Measurements from ENCODE around the gene SBSN. TPM values are rescaled to one million over a fixed set of nuclear protein-coding genes. Genes with fewer than 3 reads are reported as not detected.

Gene SBSN
- total and polyA plus RNA-seq, 4 donors, result not detected

GRCh38 chr19:35545855-35546381, 17.8 kb upstream of the SBSN start (continued):
- no peak for TF ChIP-seq REST (IDR thresholded peaks at IDR 0.05)

GRCh38 chr19:35545001-35545854, 17.1 kb upstream of the SBSN start, which contains the start of gene TMEM147:
Gene TMEM147, plus strand, starts transcription at chr19:35545626. Its CDS starts 114 bp downstream, at chr19:35545740.
- H3K36me3 ChIP-seq (ENCODE audit: control insufficient read depth in 4 of 4, insufficient read depth in 3 of 4, low read depth in 1 of 4, low read length in 3 of 4), result no peaks in the 10 kb centered on the region
- peak within 1 kb of the TSS; percentile 76 to 90 for H3K9ac ChIP-seq (ENCODE audit: low read depth in 1 of 2, low read length in 2 of 2)
- DNase-seq (ENCODE audit: low spot score), result peak; percentile 86
- no peaks in the 10 kb centered on the region for H3K9me3 ChIP-seq (ENCODE audit: control insufficient read depth in 4 of 4, low read length in 3 of 4)
- peak within 1 kb of the TSS; percentile 69 to 70 for H3K27ac ChIP-seq (ENCODE audit: low read depth in 1 of 2, low read length in 2 of 2)
- H3K27me3 ChIP-seq (ENCODE audit: control insufficient read depth in 4 of 4, insufficient read depth in 4 of 4, low read length in 3 of 4), result no peaks in the 10 kb centered on the region
- WGBS, result under 1% methylated on average over 85 of the region's 85 CpGs
- peaks cover 0 to 20% (median 14%) of the 10 kb centered on the region in 4 donors for H3K4me1 ChIP-seq (ENCODE audit: control insufficient read depth in 4 of 4, insufficient read depth in 4 of 4, low read length in 3 of 4)
- TF ChIP-seq SP1 (IDR thresholded peaks at IDR 0.05) (peak; percentile 13), TAF1 (conservative IDR thresholded peaks at IDR 0.05) (no peak), GABPA (IDR thresholded peaks at IDR 0.05 in 1 of 2, conservative IDR thresholded peaks at IDR 0.05 in 1 of 2) (peak in 1 of 2 donors; percentile 85), NR2F2 (IDR thresholded peaks at IDR 0.05) (no peak), YY1 (IDR thresholded peaks at IDR 0.05) (peak; percentile 77), RAD21 (IDR thresholded peaks at IDR 0.05) (peak in 1 of 2 donors; percentile 5)
- H3K4me3 ChIP-seq (ENCODE audit: low read depth in 1 of 3, low read length in 3 of 3), result peak within 1 kb of the TSS; percentile 83 to 88 (median 85)

GRCh38 chr19:35544110-35544802, 16.1 kb upstream of the SBSN start:
- Histone ChIP-seq H3K27ac (ENCODE audit: low read depth in 1 of 2, low read length in 2 of 2) (no peak overlapping the region), H3K9ac (ENCODE audit: low read depth in 1 of 2, low read length in 2 of 2) (no peak overlapping the region), H3K4me1 (ENCODE audit: control insufficient read depth in 4 of 4, insufficient read depth in 4 of 4, low read length in 3 of 4) (peaks cover 0 to 20% (median 14%) of the 10 kb centered on the region in 4 donors), H3K4me3 (ENCODE audit: low read depth in 1 of 3, low read length in 3 of 3) (peak overlapping the region; percentile 83 to 88 (median 85)), H3K9me3 (ENCODE audit: control insufficient read depth in 4 of 4, low read length in 3 of 4) (no peaks in the 10 kb centered on the region), H3K36me3 (ENCODE audit: control insufficient read depth in 4 of 4, insufficient read depth in 3 of 4, low read depth in 1 of 4, low read length in 3 of 4) (no peaks in the 10 kb centered on the region), H3K27me3 (ENCODE audit: control insufficient read depth in 4 of 4, insufficient read depth in 4 of 4, low read length in 3 of 4) (no peaks in the 10 kb centered on the region)
- WGBS, result 89% methylated on average over 3 of the region's 3 CpGs
- no peak for DNase-seq (ENCODE audit: low spot score)
- TF ChIP-seq HNF4G (IDR thresholded peaks at IDR 0.05), result no peak
- no peak for TF ChIP-seq ZBTB33 (IDR thresholded peaks at IDR 0.05)
- TF ChIP-seq GABPA (IDR thresholded peaks at IDR 0.05 in 1 of 2, conservative IDR thresholded peaks at IDR 0.05 in 1 of 2), result no peak
- TF ChIP-seq YY1 (IDR thresholded peaks at IDR 0.05), result no peak
- no peak for TF ChIP-seq CTCF (IDR thresholded peaks at IDR 0.05; ENCODE audit: low read depth, low read length, missing input control)
- no peak for TF ChIP-seq MAX (IDR thresholded peaks at IDR 0.05)
- no peak for TF ChIP-seq HNF4A (conservative IDR thresholded peaks at IDR 0.05)
- TF ChIP-seq FOXA1 (IDR thresholded peaks at IDR 0.05), result no peak
- TF ChIP-seq NR2F2 (IDR thresholded peaks at IDR 0.05), result no peak
- TF ChIP-seq EGR1 (IDR thresholded peaks at IDR 0.05; ENCODE audit: low read depth in 2 of 2), result no peak
- no peak for TF ChIP-seq SP1 (IDR thresholded peaks at IDR 0.05)
- no peak for TF ChIP-seq JUND (IDR thresholded peaks at IDR 0.05)
- no peak for TF ChIP-seq TAF1 (conservative IDR thresholded peaks at IDR 0.05)
- TF ChIP-seq RAD21 (IDR thresholded peaks at IDR 0.05), result no peak
- TF ChIP-seq REST (IDR thresholded peaks at IDR 0.05), result no peak
